RWPE2 (cell line): Measurements from ENCODE around the gene ITGA5.

Source experiments
- ATAC-seq: fragments of 200-7000 bp; cut with Tn5 transposase; 3 replicates; pipeline ENCODE4 v1.9.1; 2021; ENCODE audit warnings: low read depth
- DNase-seq: peaks from one replicate; pipeline ENCODE4 v3.0.0-alpha.2; 2020; ENCODE audit warnings: low spot score
- H3K27ac ChIP-seq: fragments of 450-650 bp; 2 replicates; pipeline ENCODE4 v1.5.1; 2017; ENCODE audit warnings: mild to moderate bottlenecking; ENCODE audit not compliant: poor library complexity, severe bottlenecking
- H3K27me3 ChIP-seq: fragments of 250-450 bp; sonication (Bioruptor Pico); 2 replicates; pipeline ENCODE4 v1.5.1; 2021; ENCODE audit warnings: mild to moderate bottlenecking, moderate library complexity; ENCODE audit not compliant: insufficient read depth, poor library complexity, severe bottlenecking
- H3K36me3 ChIP-seq: fragments of 250-450 bp; sonication (Bioruptor Pico); 2 replicates; pipeline ENCODE4 v1.5.1; 2020; ENCODE audit warnings: low read depth, mild to moderate bottlenecking, moderate library complexity
- H3K4me1 ChIP-seq: fragments of 250-450 bp; sonication (Bioruptor Pico); 2 replicates; pipeline ENCODE4 v1.5.1; 2021; ENCODE audit warnings: mild to moderate bottlenecking, moderate library complexity; ENCODE audit not compliant: insufficient read depth, poor library complexity, severe bottlenecking
- H3K4me3 ChIP-seq: fragments of 250-450 bp; sonication (Bioruptor Pico); 2 replicates; pipeline ENCODE4 v1.5.1; 2021; ENCODE audit warnings: mild to moderate bottlenecking, moderate library complexity; ENCODE audit not compliant: severe bottlenecking
- H3K9me3 ChIP-seq: fragments of 250-450 bp; sonication (Bioruptor Pico); 2 replicates; pipeline ENCODE4 v1.5.1; 2021; ENCODE audit warnings: mild to moderate bottlenecking, moderate library complexity; ENCODE audit not compliant: severe bottlenecking
- CTCF ChIP-seq: fragments of 450-650 bp; IDR thresholded peaks from one replicate; pipeline ENCODE4 v1.5.1; 2017; ENCODE audit warnings: mild to moderate bottlenecking, moderate library complexity; ENCODE audit not compliant: poor library complexity, severe bottlenecking

Gene ITGA5

GRCh38 chr12:54374562-54375258 is 44.4 kb downstream of the ITGA5 start:
- H3K4me3 ChIP-seq, result no peak overlapping the region
- ATAC-seq (no peak), DNase-seq (no peak)
- H3K27ac ChIP-seq, result peak overlapping the region; percentile 54
- no peaks in the 10 kb centered on the region for H3K27me3 ChIP-seq
- H3K36me3 ChIP-seq, result peaks cover 64% of the 10 kb centered on the region
- H3K9me3 ChIP-seq, result no peaks in the 10 kb centered on the region
- H3K4me1 ChIP-seq, result peaks cover 35% of the 10 kb centered on the region
- TF ChIP-seq CTCF, result no peak

- Histone ChIP-seq H3K4me3 (no peak overlapping the region), H3K4me1 (peaks cover 33% of the 10 kb centered on the region)
- ATAC-seq, result no peak
These were observed 45.2 kb downstream of the ITGA5 start for GRCh38 chr12:54373649-54374561.

GRCh38 chr12:54372113-54372806 is 46.8 kb downstream of the ITGA5 start:
- no peaks in the 10 kb centered on the region for H3K27me3 ChIP-seq
- H3K27ac ChIP-seq, result peak overlapping the region; percentile 54
- no peak for DNase-seq
- peaks cover 35% of the 10 kb centered on the region for H3K4me1 ChIP-seq
- peaks cover 50% of the 10 kb centered on the region for H3K36me3 ChIP-seq
- H3K9me3 ChIP-seq, result no peaks in the 10 kb centered on the region
- no peak overlapping the region for H3K4me3 ChIP-seq
- ATAC-seq, result peak; percentile 2; the same call in 1 of the 3 replicates
- TF ChIP-seq CTCF, result no peak

More at GRCh38 chr12:54373649-54374561, 45.2 kb downstream of the ITGA5 start:
- no peak for DNase-seq
- peaks cover 65% of the 10 kb centered on the region for H3K36me3 ChIP-seq
- peak overlapping the region; percentile 54 for H3K27ac ChIP-seq
- TF ChIP-seq CTCF, result no peak
- no peaks in the 10 kb centered on the region for H3K27me3 ChIP-seq
- H3K9me3 ChIP-seq, result no peaks in the 10 kb centered on the region

- H3K4me1 ChIP-seq, result peaks cover 35% of the 10 kb centered on the region
- H3K36me3 ChIP-seq, result peaks cover 43% of the 10 kb centered on the region
- TF ChIP-seq CTCF, result no peak
- H3K27ac ChIP-seq, result peak overlapping the region; percentile 54
- no peak overlapping the region for H3K4me3 ChIP-seq
- DNase-seq (no peak), ATAC-seq (peak; percentile 3; the same call in 2 of the 3 replicates)
- no peaks in the 10 kb centered on the region for H3K9me3 ChIP-seq
- no peaks in the 10 kb centered on the region for H3K27me3 ChIP-seq
These were observed 47.5 kb downstream of the ITGA5 start for GRCh38 chr12:54371328-54372112.
